ENCODE results near the gene TOX2.

The TOX2 gene

GRCh38 chr20:44018259-44018941 lies 103.7 kb downstream of the TOX2 start:
- DNase-seq (ENCODE audit: low read depth, low spot score) = no peak

GRCh38 chr20:44018942-44019637 lies 104.4 kb downstream of the TOX2 start:
- no peak for DNase-seq (ENCODE audit: low read depth, low spot score)

GRCh38 chr20:44019638-44020335 lies 105.1 kb downstream of the TOX2 start:
- DNase-seq (ENCODE audit: low read depth, low spot score) = no peak

GRCh38 chr20:44020406-44021148 lies 105.9 kb downstream of the TOX2 start:
- DNase-seq (ENCODE audit: low read depth, low spot score) = no peak

- DNase-seq (ENCODE audit: low read depth, low spot score) = no peak
Observed at GRCh38 chr20:44021186-44021585, 106.5 kb downstream of the TOX2 start.

GRCh38 chr20:44021900-44022299 lies 107.2 kb downstream of the TOX2 start:
- no peak for DNase-seq (ENCODE audit: low read depth, low spot score)

- DNase-seq (ENCODE audit: low read depth, low spot score) = no peak
Observed at GRCh38 chr20:44022464-44022863, 107.8 kb downstream of the TOX2 start.

GRCh38 chr20:44023515-44024371 lies 109.1 kb downstream of the TOX2 start:
- no peak for DNase-seq (ENCODE audit: low read depth, low spot score)

GRCh38 chr20:44024820-44025580 lies 110.3 kb downstream of the TOX2 start:
- DNase-seq (ENCODE audit: low read depth, low spot score) = no peak

- DNase-seq (ENCODE audit: low read depth, low spot score) = no peak
Observed at GRCh38 chr20:44025756-44026155, 111.1 kb downstream of the TOX2 start.

- no peak for DNase-seq (ENCODE audit: low read depth, low spot score)
Observed at GRCh38 chr20:44026647-44027342, 112.1 kb downstream of the TOX2 start.

GRCh38 chr20:44027343-44028002 lies 112.8 kb downstream of the TOX2 start:
- DNase-seq (ENCODE audit: low read depth, low spot score) = no peak

- no peak for DNase-seq (ENCODE audit: low read depth, low spot score)
Observed at GRCh38 chr20:44028003-44028730, 113.5 kb downstream of the TOX2 start.

GRCh38 chr20:44028868-44029847 lies 114.5 kb downstream of the TOX2 start:
- no peak for DNase-seq (ENCODE audit: low read depth, low spot score)

GRCh38 chr20:44029848-44030230 lies 115.2 kb downstream of the TOX2 start:
- DNase-seq (ENCODE audit: low read depth, low spot score) = no peak

GRCh38 chr20:44030394-44030793 lies 115.7 kb downstream of the TOX2 start:
- no peak for DNase-seq (ENCODE audit: low read depth, low spot score)

- DNase-seq (ENCODE audit: low read depth, low spot score) = no peak
Observed at GRCh38 chr20:44031001-44031574, 116.4 kb downstream of the TOX2 start.
